ENCODE data around the gene EPHB6. TPM values are rescaled to one million over a fixed set of nuclear protein-coding genes. Genes with fewer than 3 reads are reported as not detected.

Gene EPHB6
- total RNA-seq, 1 donor from 2014 or later, result 15.7 TPM

- DNase-seq (ENCODE audit: low read depth) (no peak), FAIRE-seq (no peak)
- Mint-ChIP-seq H3K9me3 (ENCODE audit: unreplicated experiment) (peaks cover 12% of the 10 kb centered on the region), H3K27ac (ENCODE audit: unreplicated experiment) (no peak overlapping the region), H3K4me3 (ENCODE audit: unreplicated experiment) (no peak overlapping the region), H3K27me3 (ENCODE audit: low read depth, unreplicated experiment) (peaks cover 55% of the 10 kb centered on the region), H3K36me3 (ENCODE audit: low read depth, unreplicated experiment) (peaks cover 9% of the 10 kb centered on the region), H3K4me1 (ENCODE audit: low read depth, unreplicated experiment) (no peaks in the 10 kb centered on the region)
- Histone ChIP-seq H2AFZ (ENCODE audit: low read depth, low read length) (no peak overlapping the region), H3K27ac (ENCODE audit: low read depth, low read length) (no peak overlapping the region), H3K79me2 (ENCODE audit: insufficient read depth, low read length) (no peaks in the 10 kb centered on the region), H3K9ac (ENCODE audit: low read length) (no peak overlapping the region), H3K9me3 (ENCODE audit: insufficient read depth, low read depth, low read length) (no peaks in the 10 kb centered on the region), H3K27me3 (ENCODE audit: insufficient read depth, low read length) (peaks cover 11% of the 10 kb centered on the region), H3K4me3 (ENCODE audit: insufficient read depth, low read depth, low read length) (no peak overlapping the region), H3K4me1 (ENCODE audit: insufficient read depth, low read length) (no peaks in the 10 kb centered on the region), H4K20me1 (ENCODE audit: insufficient read depth, low read length) (no peaks in the 10 kb centered on the region), H3K4me2 (ENCODE audit: low read length) (no peak overlapping the region), H3K36me3 (ENCODE audit: insufficient read depth, low read length) (no peaks in the 10 kb centered on the region)
- TF ChIP-seq EZH2 (IDR thresholded peaks at IDR 0.05; ENCODE audit: insufficient read depth, low read length), result no peak
- TF ChIP-seq, protein P1, sequence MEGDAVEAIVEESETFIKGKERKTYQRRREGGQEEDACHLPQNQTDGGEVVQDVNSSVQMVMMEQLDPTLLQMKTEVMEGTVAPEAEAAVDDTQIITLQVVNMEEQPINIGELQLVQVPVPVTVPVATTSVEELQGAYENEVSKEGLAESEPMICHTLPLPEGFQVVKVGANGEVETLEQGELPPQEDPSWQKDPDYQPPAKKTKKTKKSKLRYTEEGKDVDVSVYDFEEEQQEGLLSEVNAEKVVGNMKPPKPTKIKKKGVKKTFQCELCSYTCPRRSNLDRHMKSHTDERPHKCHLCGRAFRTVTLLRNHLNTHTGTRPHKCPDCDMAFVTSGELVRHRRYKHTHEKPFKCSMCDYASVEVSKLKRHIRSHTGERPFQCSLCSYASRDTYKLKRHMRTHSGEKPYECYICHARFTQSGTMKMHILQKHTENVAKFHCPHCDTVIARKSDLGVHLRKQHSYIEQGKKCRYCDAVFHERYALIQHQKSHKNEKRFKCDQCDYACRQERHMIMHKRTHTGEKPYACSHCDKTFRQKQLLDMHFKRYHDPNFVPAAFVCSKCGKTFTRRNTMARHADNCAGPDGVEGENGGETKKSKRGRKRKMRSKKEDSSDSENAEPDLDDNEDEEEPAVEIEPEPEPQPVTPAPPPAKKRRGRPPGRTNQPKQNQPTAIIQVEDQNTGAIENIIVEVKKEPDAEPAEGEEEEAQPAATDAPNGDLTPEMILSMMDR (IDR thresholded peaks at IDR 0.05; ENCODE audit: insufficient read depth, low read depth, low read length), result no peak
Measured at GRCh38 chr7:142876991-142877910, 22.4 kb downstream of the EPHB6 start.

DNA sequence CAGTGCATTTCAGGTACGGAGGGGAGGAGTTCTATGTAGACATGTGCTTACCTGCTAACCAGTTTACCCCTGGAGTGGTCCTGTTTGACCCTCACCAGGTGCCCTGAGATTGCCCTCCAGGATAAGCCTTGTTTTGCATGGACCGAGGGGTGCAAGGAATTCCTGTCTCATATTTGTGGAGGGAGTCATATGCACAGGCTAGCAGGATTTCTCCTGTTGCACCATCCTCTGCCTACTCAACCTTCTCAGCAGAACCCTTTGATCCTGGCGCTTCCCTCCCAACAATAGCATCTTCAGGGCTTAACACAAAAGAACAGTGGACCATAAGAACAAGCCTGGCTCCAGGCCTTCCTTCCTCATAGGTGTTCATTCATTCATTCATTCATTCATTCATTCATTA lies 23.4 kb downstream of the EPHB6 start:
- no peak overlapping the region for H3K27ac ChIP-seq (ENCODE audit: low read depth, low read length)
- peaks cover 11% of the 10 kb centered on the region for H3K27me3 ChIP-seq (ENCODE audit: insufficient read depth, low read length)
- peaks cover 12% of the 10 kb centered on the region for H3K9me3 Mint-ChIP-seq (ENCODE audit: unreplicated experiment)

More for the DNA sequence above, 23.4 kb downstream of the EPHB6 start:
- DNase-seq (ENCODE audit: low read depth), result no peak
- Histone ChIP-seq H3K4me1 (ENCODE audit: insufficient read depth, low read length) (no peaks in the 10 kb centered on the region), H3K36me3 (ENCODE audit: insufficient read depth, low read length) (no peaks in the 10 kb centered on the region), H3K4me2 (ENCODE audit: low read length) (no peak overlapping the region), H3K4me3 (ENCODE audit: insufficient read depth, low read depth, low read length) (no peak overlapping the region), H4K20me1 (ENCODE audit: insufficient read depth, low read length) (no peaks in the 10 kb centered on the region), H3K9ac (ENCODE audit: low read length) (no peak overlapping the region), H3K9me3 (ENCODE audit: insufficient read depth, low read depth, low read length) (no peaks in the 10 kb centered on the region), H2AFZ (ENCODE audit: low read depth, low read length) (no peak overlapping the region), H3K79me2 (ENCODE audit: insufficient read depth, low read length) (no peaks in the 10 kb centered on the region)
- no peak for TF ChIP-seq EZH2 (IDR thresholded peaks at IDR 0.05; ENCODE audit: insufficient read depth, low read length)
- TF ChIP-seq, protein P1 (IDR thresholded peaks at IDR 0.05; ENCODE audit: insufficient read depth, low read depth, low read length), result no peak
- H3K27ac Mint-ChIP-seq (ENCODE audit: unreplicated experiment), result no peak overlapping the region
- H3K36me3 Mint-ChIP-seq (ENCODE audit: low read depth, unreplicated experiment), result peaks cover 7% of the 10 kb centered on the region
- FAIRE-seq, result no peak
- peaks cover 64% of the 10 kb centered on the region for H3K27me3 Mint-ChIP-seq (ENCODE audit: low read depth, unreplicated experiment)
- H3K4me1 Mint-ChIP-seq (ENCODE audit: low read depth, unreplicated experiment), result no peaks in the 10 kb centered on the region
- no peak overlapping the region for H3K4me3 Mint-ChIP-seq (ENCODE audit: unreplicated experiment)
